Measurements from ENCODE around the gene RNF40. TPM values are rescaled to one million over a fixed set of nuclear protein-coding genes. Genes with fewer than 3 reads are reported as not detected.

RNF40 gene
- total RNA-seq, 1 experiment from 2014 or later = 90.3 TPM

- Histone ChIP-seq H3K4me2 (ENCODE audit: low read length) (no peak overlapping the region), H3K27ac (ENCODE audit: low read depth, low read length) (no peak overlapping the region), H3K79me2 (ENCODE audit: insufficient read depth, low read length) (peaks cover 63% of the 10 kb centered on the region), H4K20me1 (ENCODE audit: insufficient read depth) (no peaks in the 10 kb centered on the region), H3K36me3 (ENCODE audit: control insufficient read depth in 1 of 2, insufficient read depth in 2 of 2, low read length in 2 of 2) (peaks cover 72 to 79% of the 10 kb centered on the region in 2 experiments; a peak in 3 of 4 replicates), H3K4me3 (replicated peaks in 1 of 2; ENCODE audit: low read depth in 1 of 2, low read length in 2 of 2) (no peak overlapping the region), H3K9me2 (ENCODE audit: insufficient read depth) (no peaks in the 10 kb centered on the region), H3K9ac (ENCODE audit: low read length) (no peak overlapping the region), H3K27me3 (ENCODE audit: insufficient read depth, low read length) (no peaks in the 10 kb centered on the region), H3K4me1 (ENCODE audit: control insufficient read depth in 1 of 2, insufficient read depth in 2 of 2, low read length in 2 of 2) (no peaks in the 10 kb centered on the region), H2AFZ (ENCODE audit: low read depth, low read length, poor library complexity, severe bottlenecking) (no peak overlapping the region), H3K9me3 (ENCODE audit: control insufficient read depth in 1 of 2, insufficient read depth in 1 of 2, low read depth in 1 of 2, low read length in 2 of 2) (no peaks in the 10 kb centered on the region)
- CTCF ChIA-PET = interaction anchor here (0.6 kb wide), 1 partner anchor 31 kb away, joined by 3 read pairs; no protein-coding TSS in a partner anchor
- DNase-seq (ENCODE audit: low read depth, low spot score) (no peak), ATAC-seq (no peak)
- POLR2A ChIA-PET = no interaction called here
- RAD21 ChIA-PET (ENCODE audit: low non-redundant PET in 1 of 2, low total read pairs in 2 of 2, uncharacterized antibody in 2 of 2, unreplicated experiment in 2 of 2) = no interaction called here
- TF ChIP-seq SRF (IDR thresholded peaks at IDR 0.05; ENCODE audit: low read depth) = no peak
- 0 out of 2 replicates have a peak, but pooled peaks have one; percentile 7 for TF ChIP-seq POLR2AphosphoS5 (IDR thresholded peaks at IDR 0.05; ENCODE audit: low read depth, low read length)
- TF ChIP-seq, protein P1, sequence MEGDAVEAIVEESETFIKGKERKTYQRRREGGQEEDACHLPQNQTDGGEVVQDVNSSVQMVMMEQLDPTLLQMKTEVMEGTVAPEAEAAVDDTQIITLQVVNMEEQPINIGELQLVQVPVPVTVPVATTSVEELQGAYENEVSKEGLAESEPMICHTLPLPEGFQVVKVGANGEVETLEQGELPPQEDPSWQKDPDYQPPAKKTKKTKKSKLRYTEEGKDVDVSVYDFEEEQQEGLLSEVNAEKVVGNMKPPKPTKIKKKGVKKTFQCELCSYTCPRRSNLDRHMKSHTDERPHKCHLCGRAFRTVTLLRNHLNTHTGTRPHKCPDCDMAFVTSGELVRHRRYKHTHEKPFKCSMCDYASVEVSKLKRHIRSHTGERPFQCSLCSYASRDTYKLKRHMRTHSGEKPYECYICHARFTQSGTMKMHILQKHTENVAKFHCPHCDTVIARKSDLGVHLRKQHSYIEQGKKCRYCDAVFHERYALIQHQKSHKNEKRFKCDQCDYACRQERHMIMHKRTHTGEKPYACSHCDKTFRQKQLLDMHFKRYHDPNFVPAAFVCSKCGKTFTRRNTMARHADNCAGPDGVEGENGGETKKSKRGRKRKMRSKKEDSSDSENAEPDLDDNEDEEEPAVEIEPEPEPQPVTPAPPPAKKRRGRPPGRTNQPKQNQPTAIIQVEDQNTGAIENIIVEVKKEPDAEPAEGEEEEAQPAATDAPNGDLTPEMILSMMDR (IDR thresholded peaks at IDR 0.05 in 2 of 3, conservative IDR thresholded peaks at IDR 0.05 in 1 of 3; ENCODE audit: borderline replicate concordance in 1 of 3, insufficient read depth in 1 of 3, low read depth in 2 of 3, low read length in 2 of 3) = no peak
- no peak for TF ChIP-seq ELF1 (IDR thresholded peaks at IDR 0.05; ENCODE audit: borderline replicate concordance, low read depth)
- TF ChIP-seq, protein P2, sequence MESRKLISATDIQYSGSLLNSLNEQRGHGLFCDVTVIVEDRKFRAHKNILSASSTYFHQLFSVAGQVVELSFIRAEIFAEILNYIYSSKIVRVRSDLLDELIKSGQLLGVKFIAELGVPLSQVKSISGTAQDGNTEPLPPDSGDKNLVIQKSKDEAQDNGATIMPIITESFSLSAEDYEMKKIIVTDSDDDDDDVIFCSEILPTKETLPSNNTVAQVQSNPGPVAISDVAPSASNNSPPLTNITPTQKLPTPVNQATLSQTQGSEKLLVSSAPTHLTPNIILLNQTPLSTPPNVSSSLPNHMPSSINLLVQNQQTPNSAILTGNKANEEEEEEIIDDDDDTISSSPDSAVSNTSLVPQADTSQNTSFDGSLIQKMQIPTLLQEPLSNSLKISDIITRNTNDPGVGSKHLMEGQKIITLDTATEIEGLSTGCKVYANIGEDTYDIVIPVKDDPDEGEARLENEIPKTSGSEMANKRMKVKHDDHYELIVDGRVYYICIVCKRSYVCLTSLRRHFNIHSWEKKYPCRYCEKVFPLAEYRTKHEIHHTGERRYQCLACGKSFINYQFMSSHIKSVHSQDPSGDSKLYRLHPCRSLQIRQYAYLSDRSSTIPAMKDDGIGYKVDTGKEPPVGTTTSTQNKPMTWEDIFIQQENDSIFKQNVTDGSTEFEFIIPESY (IDR thresholded peaks at IDR 0.05; ENCODE audit: extremely low read depth, insufficient replicate concordance, low read length) = no peak
- BruUV-seq (replicated peaks) = no TSS peak
- intact Hi-C loops (cut with micrococcal nuclease) = no loop called here
These were observed 36.7 kb upstream of the RNF40 start for GRCh38 chr16:30725418-30725792.
